Lower leg skin (tissue), 3 donors: ENCODE measurements around the gene LTB.

Experiments used
- POLR2A ChIP-seq, 2 donors: fragments of 450-650 bp; IDR thresholded peaks; one replicate each; pipeline ENCODE4 v1.6.1; 2016 to 2017; ENCODE audit warnings: antibody characterized with exemption in 2 of 2, mild to moderate bottlenecking in 1 of 2, moderate library complexity in 1 of 2
- TF ChIP-seq, protein P1 (sequence below), 3 donors: fragments of 450-650 bp; IDR thresholded peaks; one replicate each; pipeline ENCODE4 v1.5.1; 2016; ENCODE audit warnings: antibody characterized with exemption in 3 of 3, mild to moderate bottlenecking in 3 of 3, moderate library complexity in 2 of 3

DNA sequence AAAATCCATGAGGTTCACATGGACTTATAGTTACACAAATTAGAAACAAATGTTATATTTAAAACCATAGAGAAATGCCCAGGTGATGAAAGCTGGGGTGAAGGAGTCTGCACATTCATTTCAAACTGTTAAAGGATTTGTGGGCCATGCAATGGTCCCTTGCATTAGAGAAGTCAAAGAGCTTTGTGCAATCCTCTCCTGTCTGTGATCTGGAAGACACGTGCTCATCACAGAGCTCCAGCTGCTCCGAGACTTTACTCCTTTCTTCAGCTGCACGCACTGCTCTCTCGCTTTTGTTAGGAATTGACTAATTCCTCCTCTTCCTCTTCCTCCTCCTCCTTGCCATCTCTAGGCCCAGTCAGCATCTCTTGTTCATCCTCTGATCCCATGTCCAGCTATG lies 28.7 kb upstream of the LTB start:
- TF ChIP-seq, protein P1, sequence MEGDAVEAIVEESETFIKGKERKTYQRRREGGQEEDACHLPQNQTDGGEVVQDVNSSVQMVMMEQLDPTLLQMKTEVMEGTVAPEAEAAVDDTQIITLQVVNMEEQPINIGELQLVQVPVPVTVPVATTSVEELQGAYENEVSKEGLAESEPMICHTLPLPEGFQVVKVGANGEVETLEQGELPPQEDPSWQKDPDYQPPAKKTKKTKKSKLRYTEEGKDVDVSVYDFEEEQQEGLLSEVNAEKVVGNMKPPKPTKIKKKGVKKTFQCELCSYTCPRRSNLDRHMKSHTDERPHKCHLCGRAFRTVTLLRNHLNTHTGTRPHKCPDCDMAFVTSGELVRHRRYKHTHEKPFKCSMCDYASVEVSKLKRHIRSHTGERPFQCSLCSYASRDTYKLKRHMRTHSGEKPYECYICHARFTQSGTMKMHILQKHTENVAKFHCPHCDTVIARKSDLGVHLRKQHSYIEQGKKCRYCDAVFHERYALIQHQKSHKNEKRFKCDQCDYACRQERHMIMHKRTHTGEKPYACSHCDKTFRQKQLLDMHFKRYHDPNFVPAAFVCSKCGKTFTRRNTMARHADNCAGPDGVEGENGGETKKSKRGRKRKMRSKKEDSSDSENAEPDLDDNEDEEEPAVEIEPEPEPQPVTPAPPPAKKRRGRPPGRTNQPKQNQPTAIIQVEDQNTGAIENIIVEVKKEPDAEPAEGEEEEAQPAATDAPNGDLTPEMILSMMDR (IDR thresholded peaks at IDR 0.05) = no peak
- TF ChIP-seq POLR2A (IDR thresholded peaks at IDR 0.05) = no peak
